HG03097 (cell line): ENCODE data around the gene ASS1.
"Not testable (repeated sequence)": the region's sequence is repeated elsewhere in the genome, so short reads cannot be mapped to it uniquely, and the experiment has no call there.

Experiments
- ATAC-seq: cut with Tn5 transposase; IDR thresholded peaks from one replicate; pipeline ENCODE4 v1.9.1; 2021; ENCODE audit not compliant: unreplicated experiment, low FRiP score

The ASS1 gene

GRCh38 chr9:130433168-130433946, 11.4 kb upstream of the ASS1 start:
- no peak for ATAC-seq

DNA sequence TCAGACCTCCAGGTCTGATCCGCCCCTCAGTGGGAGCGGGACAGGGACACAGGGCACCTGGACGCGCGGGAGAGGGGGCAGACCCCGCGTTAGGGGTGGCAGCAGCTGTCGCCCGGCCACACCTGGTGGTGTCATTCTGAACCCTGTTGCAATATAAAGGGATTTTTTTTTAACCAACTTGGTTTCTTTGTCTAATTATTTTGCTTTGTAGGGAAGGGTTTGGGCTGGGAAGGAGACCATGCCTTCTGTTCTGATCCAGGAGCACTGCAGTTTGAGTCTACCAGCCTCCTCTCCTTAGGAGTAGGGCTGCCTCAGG, 10.9 kb upstream of the ASS1 start:
- ATAC-seq, result no peak

DNA sequence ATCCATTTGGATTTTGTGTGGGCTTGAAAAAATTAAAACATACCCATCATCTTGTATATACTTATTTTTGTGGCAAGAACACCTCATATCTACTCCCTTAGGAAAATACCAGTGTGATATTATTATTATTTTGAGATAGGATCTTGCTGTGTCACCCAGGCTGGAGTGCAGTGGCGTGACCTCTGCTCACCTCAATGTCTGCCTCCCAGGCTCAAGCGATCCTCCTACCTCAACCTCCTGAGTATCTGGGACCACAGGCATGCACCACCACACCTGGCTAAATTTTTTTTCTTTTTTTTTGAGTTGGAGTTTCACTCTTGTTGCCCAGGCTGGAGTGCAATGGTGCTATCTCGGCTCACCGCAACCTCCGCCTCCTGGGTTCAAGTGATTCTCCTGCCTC, 10.1 kb upstream of the ASS1 start:
- ATAC-seq, result not testable (repeated sequence)

DNA sequence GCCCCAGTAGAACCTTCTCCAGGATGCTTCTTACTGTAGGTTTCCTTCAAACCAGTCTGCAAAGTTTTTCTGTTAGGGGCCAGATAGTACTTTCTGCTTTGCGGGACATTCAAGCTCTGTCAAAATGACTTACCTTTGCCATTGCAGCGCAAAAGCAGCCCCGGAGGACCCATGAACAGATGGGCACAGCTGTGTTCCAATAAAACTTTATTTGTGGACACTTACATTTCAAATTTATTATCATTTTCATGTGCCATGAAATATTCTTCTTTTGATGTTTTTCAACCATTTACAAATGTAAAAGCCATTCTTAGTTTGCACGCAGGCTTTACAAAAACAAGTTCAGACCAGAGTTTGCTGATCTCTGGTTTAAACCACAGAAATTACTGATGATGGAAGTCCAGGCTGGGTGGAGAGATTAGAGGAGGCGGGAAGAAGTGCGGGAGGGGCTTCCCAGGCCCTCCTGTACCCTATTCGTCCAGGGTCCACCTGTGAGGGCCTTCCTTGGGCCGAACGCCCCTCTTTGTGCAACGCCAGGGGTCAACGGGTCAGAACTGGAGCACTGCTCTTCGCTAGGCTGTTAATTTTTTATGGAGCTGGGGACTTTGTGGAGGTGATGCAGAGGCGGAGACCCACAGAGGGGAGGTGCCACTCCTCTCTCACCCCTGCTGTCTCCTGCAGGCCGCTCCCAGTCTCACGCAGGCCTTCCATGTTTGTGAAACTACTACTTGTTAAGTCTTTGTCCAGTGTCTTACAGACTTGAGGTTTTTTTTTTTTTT, 7.6 kb upstream of the ASS1 start:
- ATAC-seq, result no peak

GRCh38 chr9:130438382-130438981, 6.3 kb upstream of the ASS1 start:
- no peak for ATAC-seq

- ATAC-seq, result no peak
These were observed 3.7 kb upstream of the ASS1 start for GRCh38 chr9:130441031-130441430.

- ATAC-seq, result no peak
These were observed 1.9 kb upstream of the ASS1 start for GRCh38 chr9:130442746-130443455.

GRCh38 chr9:130443456-130443801, 1.3 kb upstream of the ASS1 start:
- ATAC-seq, result no peak

- no peak for ATAC-seq
These were observed 795 bp upstream of the ASS1 start for GRCh38 chr9:130443840-130444492.

DNA sequence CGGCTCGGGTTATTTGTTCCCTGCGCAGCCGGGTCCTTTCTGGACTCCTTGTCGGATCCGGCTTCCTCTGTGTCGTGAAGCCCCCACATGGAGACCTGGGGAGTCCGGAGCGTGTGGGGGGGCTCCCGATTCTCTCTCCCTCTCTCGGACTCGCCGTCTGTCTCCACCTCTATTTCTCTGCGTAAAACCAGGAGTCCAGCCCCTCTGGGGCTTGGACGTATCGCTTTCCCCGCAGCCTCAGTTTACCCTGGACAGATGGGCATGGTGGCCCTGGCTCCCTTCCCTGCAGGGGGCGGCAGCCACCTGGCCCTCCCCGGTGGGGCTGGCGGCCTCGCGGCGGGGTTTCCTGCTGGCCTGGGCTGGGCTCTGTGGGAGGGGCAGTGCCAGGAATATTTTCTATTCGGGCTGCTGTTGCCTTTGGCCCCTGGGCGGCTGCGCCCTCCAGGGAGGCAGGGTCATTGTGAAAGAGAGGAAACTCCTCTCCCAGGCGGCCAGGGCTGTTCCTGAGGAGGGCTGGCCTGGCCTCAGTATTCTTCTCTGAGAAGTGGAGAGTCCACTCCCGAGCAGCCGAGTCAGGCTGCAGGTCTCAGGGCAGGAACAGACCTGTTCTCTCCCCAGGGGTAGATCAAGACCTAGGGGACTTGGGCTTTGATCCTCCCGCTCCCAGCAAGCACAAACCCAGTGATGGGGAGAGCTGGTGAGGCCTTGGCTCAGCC, 665 bp downstream of the ASS1 start:
- ATAC-seq, result no peak

- ATAC-seq, result no peak
These were observed 1.5 kb downstream of the ASS1 start for GRCh38 chr9:130446101-130446861.

DNA sequence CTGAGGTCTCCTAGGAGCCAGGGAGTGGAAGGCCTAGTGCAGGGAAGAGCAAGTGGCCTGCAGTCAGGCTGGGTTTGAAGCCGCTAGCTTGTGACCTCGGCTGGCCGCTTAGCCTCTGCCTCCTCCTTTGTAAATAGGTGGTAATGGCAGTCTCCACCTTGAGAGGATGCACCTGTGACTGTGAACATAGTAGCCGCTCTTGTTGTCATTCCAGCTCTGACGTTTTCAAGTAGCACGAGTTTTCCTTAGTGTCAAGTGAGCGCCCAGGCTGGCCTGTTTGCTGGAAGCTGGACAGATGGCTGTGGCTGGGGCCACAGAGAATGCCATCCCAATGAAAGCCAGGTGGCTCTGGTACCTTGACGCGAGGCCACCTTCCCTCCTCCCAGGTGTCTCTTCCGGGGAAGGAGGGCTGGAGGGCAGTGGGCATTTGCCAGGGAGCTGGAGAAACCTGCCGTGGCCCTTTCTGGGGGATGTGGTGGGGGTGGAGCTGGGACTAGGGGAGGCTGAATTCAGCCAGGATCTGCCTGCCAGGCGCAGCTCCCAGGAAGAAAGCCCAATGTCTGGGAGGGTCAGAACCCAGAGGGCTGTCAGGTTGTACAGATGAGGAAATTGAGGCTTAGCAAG, 2.5 kb downstream of the ASS1 start:
- ATAC-seq, result no peak

DNA sequence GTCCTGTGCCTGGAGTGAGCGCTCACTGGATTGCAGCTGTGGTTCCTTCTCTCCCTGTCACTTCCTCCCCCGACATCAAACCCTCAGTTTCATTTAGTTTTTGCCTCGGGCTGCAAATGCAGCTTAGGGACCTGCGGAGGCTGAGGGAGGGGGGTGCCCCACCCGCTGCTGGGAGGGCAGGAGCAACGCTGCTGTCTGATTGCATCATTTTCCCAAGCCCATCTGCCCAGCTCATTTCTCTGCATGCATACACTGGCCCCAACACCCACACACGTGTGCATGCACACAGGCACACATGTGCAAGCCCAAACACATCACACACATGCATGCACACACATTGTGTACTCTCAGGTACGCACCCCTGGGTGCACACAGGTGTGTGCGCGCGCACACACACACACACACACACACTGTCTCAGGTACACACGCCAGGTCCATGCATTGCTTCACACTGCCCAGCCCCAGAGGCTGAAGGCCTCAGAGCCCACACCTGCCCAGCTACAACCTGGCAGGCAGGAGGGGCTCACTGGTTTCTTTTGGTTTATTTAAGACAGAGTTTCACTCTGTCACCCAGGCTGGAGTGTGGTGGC, 3.4 kb downstream of the ASS1 start:
- ATAC-seq, result no peak

GRCh38 chr9:130448771-130449603, 4.2 kb downstream of the ASS1 start:
- no peak for ATAC-seq

DNA sequence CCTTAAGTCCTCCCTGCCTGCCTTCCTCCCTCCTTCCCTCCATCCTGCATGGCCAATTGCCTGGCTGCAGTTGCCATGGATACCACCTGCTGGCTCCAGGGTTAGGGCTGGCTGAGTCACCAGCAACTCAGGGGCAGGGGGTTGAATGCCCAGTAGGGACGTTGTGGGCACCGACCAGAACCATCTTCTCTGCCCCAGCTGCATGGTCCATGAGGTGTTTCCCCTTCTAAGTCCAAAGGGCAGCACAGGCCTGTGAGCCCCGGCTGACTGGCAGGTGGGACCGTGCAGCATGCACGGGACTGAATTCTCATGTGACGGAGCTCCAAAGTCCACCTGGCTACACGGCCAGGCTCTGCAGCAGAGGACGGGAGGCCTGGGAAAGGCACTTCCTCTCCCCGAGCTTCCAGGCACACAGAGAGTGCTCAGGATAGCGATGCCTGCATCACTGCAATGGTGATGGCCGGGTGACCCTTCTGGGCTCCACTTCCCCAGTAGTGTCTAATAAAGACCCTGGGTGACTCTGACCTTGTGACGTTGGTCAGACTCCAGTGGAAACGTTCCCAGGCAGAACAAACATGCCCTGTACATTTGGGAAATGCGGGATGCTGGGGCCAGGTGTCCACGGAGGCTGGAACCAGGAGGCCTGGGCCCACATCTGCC, 5.7 kb downstream of the ASS1 start:
- ATAC-seq, result no peak

DNA sequence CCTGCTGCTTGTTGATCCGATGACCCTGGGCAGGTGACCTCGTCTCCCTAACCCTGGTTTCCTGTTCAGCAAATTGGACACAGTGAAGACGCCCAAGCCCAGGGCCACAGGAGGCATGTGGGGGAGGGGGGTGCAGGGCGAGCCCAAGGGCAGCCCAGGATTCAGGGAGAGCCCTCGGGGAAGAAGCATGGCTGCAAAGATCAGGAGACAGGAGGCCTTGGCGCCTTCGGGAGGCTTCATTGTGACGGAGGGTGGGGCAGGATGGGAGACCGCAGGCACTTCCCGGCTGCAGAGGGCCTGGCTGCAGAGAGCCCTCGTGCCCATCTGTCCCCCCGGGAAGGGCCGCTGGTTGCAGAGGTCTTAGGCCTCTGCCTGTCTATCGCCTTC, 6.2 kb downstream of the ASS1 start:
- ATAC-seq, result no peak
